Neuronal stem cell (in vitro differentiated cells): ENCODE results near the gene SLC18A3.

ENCODE experiments used
- DNase-seq: peaks from one replicate; pipeline ENCODE4 v3.0.0-alpha.2; 2013; ENCODE audit warnings: low spot score
- H2AFZ ChIP-seq: one replicate; pipeline ENCODE4 v1.6.1; 2013; ENCODE audit warnings: mild to moderate bottlenecking, low read length, inconsistent platforms
- H2AK5ac ChIP-seq: 2 replicates; pipeline ENCODE4 v1.6.1; 2013; ENCODE audit warnings: low read depth, mild to moderate bottlenecking, inconsistent platforms, low read length, moderate library complexity, mixed read lengths
- H2BK120ac ChIP-seq: 2 replicates; pipeline ENCODE4 v1.6.1; 2013; ENCODE audit warnings: low read depth, mild to moderate bottlenecking, inconsistent platforms, low read length, moderate library complexity, mixed read lengths
- H2BK12ac ChIP-seq: one replicate; pipeline ENCODE4 v1.6.1; 2013; ENCODE audit warnings: low read length, inconsistent platforms
- H2BK15ac ChIP-seq: 2 replicates; pipeline ENCODE4 v1.6.1; 2013; ENCODE audit warnings: mild to moderate bottlenecking, low read length, inconsistent platforms, mixed read lengths
- H2BK5ac ChIP-seq: one replicate; pipeline ENCODE4 v1.6.1; 2013; ENCODE audit warnings: inconsistent platforms, mild to moderate bottlenecking, low read length, moderate library complexity
- H3K14ac ChIP-seq: one replicate; pipeline ENCODE4 v1.6.1; 2013; ENCODE audit warnings: low read length, inconsistent platforms
- H3K18ac ChIP-seq: 2 replicates; pipeline ENCODE4 v1.6.1; 2013; ENCODE audit warnings: low read length, inconsistent platforms
- H3K23ac ChIP-seq: 2 replicates; pipeline ENCODE4 v1.6.1; 2013; ENCODE audit warnings: low read depth, mild to moderate bottlenecking, mixed read lengths, low read length, inconsistent platforms; ENCODE audit not compliant: poor library complexity
- H3K27ac ChIP-seq: replicated peaks from 3 replicates; pipeline ENCODE4 v1.5.1; 2013; ENCODE audit warnings: low read length, inconsistent platforms
- H3K27me3 ChIP-seq, 3 experiments: 2 replicates each; pipeline ENCODE4 v1.6.1; 2013; ENCODE audit warnings: low read length in 3 of 3, mild to moderate bottlenecking in 2 of 3, inconsistent platforms in 1 of 3, low read depth in 1 of 3, mixed read lengths in 1 of 3, moderate library complexity in 1 of 3; ENCODE audit not compliant: control insufficient read depth in 3 of 3, insufficient read depth in 3 of 3
- H3K36me3 ChIP-seq, 2 donors: replicated peaks in 1 of 2; 2 replicates each; pipeline ENCODE4 v1.6.1; 2013; ENCODE audit warnings: low read length in 2 of 2; ENCODE audit not compliant: control insufficient read depth in 2 of 2, insufficient read depth in 2 of 2
- H3K4ac ChIP-seq: 2 replicates; pipeline ENCODE4 v1.6.1; 2013; ENCODE audit warnings: inconsistent platforms, mild to moderate bottlenecking, low read length, moderate library complexity
- H3K4me1 ChIP-seq, 2 donors: 1 replicate in 1 of 2; 2 replicates in 1 of 2; pipeline ENCODE4 v1.6.1; 2013; ENCODE audit warnings: low read length in 2 of 2, low read depth in 1 of 2; ENCODE audit not compliant: control insufficient read depth in 2 of 2, insufficient read depth in 1 of 2
- H3K4me2 ChIP-seq: one replicate; pipeline ENCODE4 v1.6.1; 2013; ENCODE audit warnings: mild to moderate bottlenecking, low read length, inconsistent platforms; ENCODE audit not compliant: insufficient read depth, poor library complexity, severe bottlenecking
- H3K4me3 ChIP-seq, 2 donors: 2 replicates each; pipeline ENCODE4 v1.5.1; 2013; ENCODE audit warnings: low read length in 2 of 2, mild to moderate bottlenecking in 2 of 2, inconsistent platforms in 1 of 2, moderate library complexity in 1 of 2
- H3K79me1 ChIP-seq: one replicate; pipeline ENCODE4 v1.6.1; 2013; ENCODE audit warnings: low read depth, mild to moderate bottlenecking, inconsistent platforms, low read length, moderate library complexity
- H3K9ac ChIP-seq: one replicate; pipeline ENCODE4 v1.6.1; 2013; ENCODE audit warnings: mild to moderate bottlenecking, low read depth, low read length, inconsistent platforms; ENCODE audit not compliant: poor library complexity
- H3K9me3 ChIP-seq, 2 donors: replicated peaks in 1 of 2; 2 replicates each; pipeline versions ENCODE3 to v1.6.1; 2013; ENCODE audit warnings: low read length in 2 of 2, mild to moderate bottlenecking in 2 of 2, inconsistent platforms in 1 of 2, low read depth in 1 of 2, mixed read lengths in 1 of 2, moderate library complexity in 1 of 2; ENCODE audit not compliant: control insufficient read depth in 2 of 2, insufficient read depth in 1 of 2
- H4K8ac ChIP-seq: one replicate; pipeline ENCODE4 v1.6.1; 2013; ENCODE audit warnings: low read depth, mild to moderate bottlenecking, inconsistent platforms, low read length, moderate library complexity
- H4K91ac ChIP-seq: one replicate; pipeline ENCODE4 v1.6.1; 2013; ENCODE audit warnings: low read length, low read depth, mild to moderate bottlenecking, inconsistent platforms; ENCODE audit not compliant: poor library complexity
- WGBS, 2 donors: extraction: QIAGEN DNeasy Blood & Tissue Kit; methylation state at CpG; one replicate each; pipeline ENCODE4 v1.1.7; 2013; ENCODE audit warnings: missing lambda C conversion rate in 2 of 2, mixed read lengths in 1 of 2; ENCODE audit not compliant: insufficient read length in 2 of 2, insufficient replicate concordance in 1 of 2; ENCODE audit errors: extremely low coverage in 2 of 2; 5-methylcytosine and 5-hydroxymethylcytosine counted together

The SLC18A3 gene

DNA sequence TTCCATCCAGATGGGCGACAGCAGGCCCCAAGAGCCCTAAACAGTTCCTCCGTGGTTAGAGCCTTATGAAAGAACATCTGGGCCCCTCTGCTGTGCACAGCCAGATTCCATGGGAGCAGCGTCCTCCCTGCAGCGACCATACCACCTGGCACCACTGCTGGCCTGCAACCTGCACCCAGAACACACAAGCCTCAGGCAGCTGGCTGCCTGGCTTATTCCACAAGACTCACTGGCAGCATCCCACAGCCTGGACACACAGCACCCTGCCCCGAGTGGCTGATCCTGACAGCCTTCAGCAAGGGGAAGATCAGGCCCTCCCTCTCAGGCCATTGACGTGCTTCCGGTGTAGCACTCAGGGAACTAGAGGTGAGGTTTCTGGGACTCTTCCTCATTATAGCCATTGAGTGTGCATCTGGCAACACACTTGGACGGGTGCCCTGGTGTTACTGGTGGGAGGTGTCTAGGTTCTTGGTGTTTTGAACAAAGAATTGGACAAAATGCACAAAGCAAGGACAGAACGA is 37.5 kb upstream of the SLC18A3 start:
- Histone ChIP-seq H3K9ac (no peak overlapping the region), H3K36me3 (no peaks in the 10 kb centered on the region), H4K8ac (peak overlapping the region; percentile 44), H2AFZ (peak overlapping the region; percentile 15), H3K4me1 (no peaks in the 10 kb centered on the region), H3K18ac (peak overlapping the region; percentile 15), H3K23ac (no peak overlapping the region), H3K27me3 (peaks cover 0 to 18% (median 0%) of the 10 kb centered on the region in 3 experiments), H3K9me3 (no peaks in the 10 kb centered on the region), H2AK5ac (no peak overlapping the region), H3K4me2 (no peak overlapping the region), H2BK15ac (no peak overlapping the region), H3K79me1 (no peaks in the 10 kb centered on the region), H4K91ac (no peak overlapping the region), H3K4me3 (peak overlapping the region in 1 of 2 donors; percentile 5), H3K14ac (no peak overlapping the region), H2BK5ac (no peak overlapping the region), H2BK120ac (no peak overlapping the region), H2BK12ac (no peak overlapping the region), H3K27ac (no peak overlapping the region), H3K4ac (no peak overlapping the region)
- no peak for DNase-seq
- WGBS, 2 donors = no CpG with 5 or more reads among the region's 9 CpGs

DNA sequence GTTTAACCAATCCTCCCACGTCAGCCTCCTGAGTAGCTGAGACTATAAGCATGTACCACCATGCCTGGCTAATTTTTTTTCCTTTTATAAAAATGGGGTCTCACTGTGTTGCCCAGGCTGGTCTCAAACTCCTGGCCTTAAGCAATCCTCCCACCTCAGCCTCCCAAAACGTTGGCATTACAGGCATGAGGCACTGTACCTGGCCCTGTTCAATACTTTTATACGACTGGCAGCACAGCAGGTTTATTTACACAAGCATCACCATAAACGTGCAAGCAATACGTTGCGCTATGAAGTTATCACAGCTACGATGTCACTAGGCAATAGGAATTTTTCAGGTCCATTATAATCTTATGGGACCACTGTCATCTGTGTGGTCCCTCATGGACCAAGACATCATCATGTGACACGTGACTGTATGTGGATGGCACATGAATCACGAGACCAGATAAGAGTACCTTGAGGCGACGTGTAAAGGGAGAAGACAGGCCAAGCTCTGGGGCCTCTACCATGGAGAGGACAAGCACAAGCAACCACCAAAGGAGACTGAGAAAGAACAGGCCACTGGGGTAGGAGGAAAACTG is 34.5 kb upstream of the SLC18A3 start:
- no peak overlapping the region for H3K23ac ChIP-seq
- H4K8ac ChIP-seq = no peak overlapping the region
- no peak overlapping the region for H3K4ac ChIP-seq
- H3K4me1 ChIP-seq = no peaks in the 10 kb centered on the region
- no peak overlapping the region for H2BK5ac ChIP-seq
- no peak for DNase-seq
- no peak overlapping the region for H2BK120ac ChIP-seq
- H3K4me3 ChIP-seq = no peak overlapping the region
- no peaks in the 10 kb centered on the region for H3K9me3 ChIP-seq
- H3K27me3 ChIP-seq = peaks cover 0 to 13% (median 0%) of the 10 kb centered on the region in 3 experiments
- no peak overlapping the region for H2BK15ac ChIP-seq
- H3K4me2 ChIP-seq = no peak overlapping the region
- no peak overlapping the region for H4K91ac ChIP-seq
- no peak overlapping the region for H3K18ac ChIP-seq
- no peak overlapping the region for H2AFZ ChIP-seq
- no peak overlapping the region for H3K27ac ChIP-seq
- H3K79me1 ChIP-seq = no peaks in the 10 kb centered on the region
- H3K14ac ChIP-seq = no peak overlapping the region
- no peak overlapping the region for H2BK12ac ChIP-seq
- no peaks in the 10 kb centered on the region for H3K36me3 ChIP-seq
- H3K9ac ChIP-seq = no peak overlapping the region
- WGBS, 2 donors = no CpG with 5 or more reads among the region's 11 CpGs
- no peak overlapping the region for H2AK5ac ChIP-seq

DNA sequence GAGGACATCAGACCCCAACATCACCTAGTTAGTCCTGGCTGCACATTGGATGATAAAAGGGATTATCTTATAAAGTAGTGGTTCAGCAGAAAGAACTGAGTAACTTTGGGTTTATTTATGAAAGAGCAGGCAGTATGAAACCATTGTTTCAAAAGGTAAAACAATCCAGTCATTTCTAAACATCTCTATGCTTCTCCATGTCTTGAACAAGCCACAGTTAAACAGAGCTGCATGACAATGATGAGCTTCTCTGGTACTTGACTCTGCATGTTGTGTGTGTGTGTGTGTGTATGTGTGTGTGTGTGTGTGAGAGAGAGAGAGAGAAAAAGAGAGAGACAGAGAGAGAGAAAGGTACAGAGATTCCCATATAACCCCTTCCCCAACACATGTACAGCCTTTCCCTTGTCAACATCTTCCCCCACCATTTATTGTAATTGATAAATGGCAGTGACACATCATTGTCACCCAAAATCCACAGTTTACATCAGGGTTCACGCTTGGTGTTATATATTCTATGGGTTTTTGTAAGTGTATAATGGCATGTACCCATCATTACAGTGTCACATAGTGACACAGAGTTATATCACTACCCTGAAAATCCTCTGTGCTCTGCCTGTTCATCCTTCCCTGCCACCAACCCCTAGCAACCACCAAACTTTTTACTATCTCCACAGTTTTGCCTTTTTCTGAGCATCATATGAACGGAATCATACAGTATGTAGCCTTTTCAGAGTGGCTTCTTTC is 32.8 kb upstream of the SLC18A3 start:
- Histone ChIP-seq H3K4ac (no peak overlapping the region), H3K4me1 (no peaks in the 10 kb centered on the region), H3K14ac (no peak overlapping the region), H4K8ac (no peak overlapping the region), H2BK15ac (no peak overlapping the region), H3K79me1 (no peaks in the 10 kb centered on the region), H2BK120ac (no peak overlapping the region), H3K23ac (no peak overlapping the region), H2AK5ac (no peak overlapping the region), H3K36me3 (no peaks in the 10 kb centered on the region), H2BK12ac (no peak overlapping the region), H3K4me3 (no peak overlapping the region), H3K9me3 (no peaks in the 10 kb centered on the region), H3K4me2 (no peak overlapping the region), H2AFZ (no peak overlapping the region), H4K91ac (no peak overlapping the region), H3K27ac (no peak overlapping the region), H3K27me3 (peaks cover 0 to 2% (median 0%) of the 10 kb centered on the region in 3 experiments), H3K18ac (no peak overlapping the region), H2BK5ac (no peak overlapping the region), H3K9ac (no peak overlapping the region)
- WGBS, 2 donors = no CpG with 5 or more reads among the region's 2 CpGs
- no peak for DNase-seq

DNA sequence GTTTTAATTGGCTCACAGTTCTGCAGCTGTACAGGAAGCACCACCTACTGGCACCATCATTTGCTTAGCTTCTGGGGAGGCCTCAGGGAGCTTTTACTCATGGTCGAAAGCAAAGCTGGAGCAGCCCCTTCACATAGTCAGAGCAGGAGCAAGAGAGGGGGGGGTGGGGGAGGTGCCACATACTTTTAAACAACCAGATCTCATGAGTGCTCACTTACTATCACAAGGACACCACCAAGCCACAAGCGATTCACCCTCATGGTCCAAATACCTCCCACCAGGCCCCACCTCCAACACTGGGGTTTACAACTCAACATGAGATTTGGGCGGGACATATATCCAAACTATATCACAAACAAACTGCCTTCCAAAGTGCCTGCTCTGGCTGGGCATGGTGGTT is 31.7 kb upstream of the SLC18A3 start:
- no peak overlapping the region for H2BK15ac ChIP-seq
- H4K8ac ChIP-seq = no peak overlapping the region
- H3K4me2 ChIP-seq = no peak overlapping the region
- no CpG with 5 or more reads among the region's 3 CpGs for WGBS, 2 donors
- H3K23ac ChIP-seq = no peak overlapping the region
- no peak overlapping the region for H2BK5ac ChIP-seq
- no peaks in the 10 kb centered on the region for H3K4me1 ChIP-seq
- H4K91ac ChIP-seq = peak overlapping the region; percentile 72
- H2BK120ac ChIP-seq = no peak overlapping the region
- H3K4me3 ChIP-seq = no peak overlapping the region
- H3K27ac ChIP-seq = no peak overlapping the region
- H3K4ac ChIP-seq = no peak overlapping the region
- no peak overlapping the region for H3K14ac ChIP-seq
- no peak overlapping the region for H2BK12ac ChIP-seq
- no peak overlapping the region for H2AFZ ChIP-seq
- no peak for DNase-seq
- no peaks in the 10 kb centered on the region for H3K27me3 ChIP-seq
- H3K18ac ChIP-seq = no peak overlapping the region
- no peak overlapping the region for H2AK5ac ChIP-seq
- H3K9me3 ChIP-seq = no peaks in the 10 kb centered on the region
- no peaks in the 10 kb centered on the region for H3K79me1 ChIP-seq
- H3K36me3 ChIP-seq = no peaks in the 10 kb centered on the region
- H3K9ac ChIP-seq = no peak overlapping the region
